HG03135 (cell line): ENCODE results near the gene OR2A2.
"Not testable (repeated sequence)": the region's sequence is repeated elsewhere in the genome, so short reads cannot be mapped to it uniquely, and the experiment has no call there.

Experiments
- ATAC-seq: cut with Tn5 transposase; IDR thresholded peaks from one replicate; pipeline ENCODE4 v1.9.1; 2021; ENCODE audit warnings: mild to moderate bottlenecking, moderate library complexity; ENCODE audit not compliant: unreplicated experiment

OR2A2 gene, protein sequence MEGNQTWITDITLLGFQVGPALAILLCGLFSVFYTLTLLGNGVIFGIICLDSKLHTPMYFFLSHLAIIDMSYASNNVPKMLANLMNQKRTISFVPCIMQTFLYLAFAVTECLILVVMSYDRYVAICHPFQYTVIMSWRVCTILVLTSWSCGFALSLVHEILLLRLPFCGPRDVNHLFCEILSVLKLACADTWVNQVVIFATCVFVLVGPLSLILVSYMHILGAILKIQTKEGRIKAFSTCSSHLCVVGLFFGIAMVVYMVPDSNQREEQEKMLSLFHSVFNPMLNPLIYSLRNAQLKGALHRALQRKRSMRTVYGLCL

DNA sequence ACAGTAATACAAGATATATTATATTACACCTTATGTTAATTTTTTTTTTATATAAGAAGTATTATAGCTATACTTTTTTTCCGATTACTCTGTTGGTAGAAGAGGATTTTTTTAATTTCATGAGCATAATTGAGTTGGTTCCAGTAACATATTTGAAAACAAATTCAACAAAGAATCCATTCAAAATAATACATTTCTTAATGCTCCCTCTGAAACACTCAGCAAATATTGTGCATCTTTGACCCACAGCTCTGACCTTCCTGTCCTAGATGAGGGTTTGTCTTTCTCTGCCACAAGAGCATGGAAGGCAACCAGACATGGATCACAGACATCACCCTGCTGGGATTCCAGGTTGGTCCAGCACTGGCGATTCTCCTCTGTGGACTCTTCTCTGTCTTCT, at the start of gene OR2A2:
Gene OR2A2, plus strand, starts transcription at position 301 of the 400 bp plus-strand sequence. Its CDS starts 0 bp downstream, at position 301.
- ATAC-seq: no peak

DNA sequence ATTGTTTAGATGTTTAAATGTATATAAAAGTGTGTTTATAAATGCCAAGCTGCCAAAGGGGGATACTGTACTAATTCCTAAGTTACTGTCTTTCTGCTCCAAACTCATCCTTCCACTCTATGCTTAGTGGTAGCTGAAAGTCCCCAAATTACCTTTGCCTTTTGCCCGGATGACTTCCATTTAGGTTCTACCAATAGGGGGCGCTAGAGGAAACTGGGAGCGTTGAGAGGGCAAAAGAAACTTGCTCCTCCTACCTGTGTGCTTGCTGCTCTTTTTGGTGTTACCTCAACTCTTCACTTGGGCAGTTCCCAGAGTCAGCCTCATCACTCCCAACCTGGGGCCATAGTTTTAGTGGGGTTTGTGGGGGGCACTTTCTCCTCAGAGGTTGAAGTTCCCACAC, 45.7 kb upstream of the OR2A2 start:
- ATAC-seq: no peak

DNA sequence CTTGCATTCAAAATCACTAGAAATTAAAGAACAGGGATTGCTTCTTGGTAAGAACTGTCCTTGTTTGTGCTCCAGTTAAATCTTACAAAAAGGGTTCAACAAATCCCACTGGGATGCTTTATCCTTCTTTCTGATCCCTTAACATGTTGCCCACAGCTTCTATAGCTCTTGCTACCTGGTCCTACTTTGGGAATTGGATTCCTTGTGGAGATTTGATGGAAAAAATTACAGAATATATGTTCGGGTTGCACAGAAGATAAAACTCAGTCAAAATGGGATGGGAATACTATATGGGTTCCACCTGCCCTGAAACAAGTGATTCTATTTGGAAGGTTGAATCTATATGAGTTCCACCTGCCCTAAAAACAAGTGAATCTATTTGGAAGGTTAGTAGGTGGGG, 39.9 kb upstream of the OR2A2 start, which contains the start of gene OR2A25:
Gene OR2A25, plus strand, starts transcription at position 301 of the 400 bp plus-strand sequence. CDS start 4,409 bp downstream, outside the sequence.
- ATAC-seq: no peak

DNA sequence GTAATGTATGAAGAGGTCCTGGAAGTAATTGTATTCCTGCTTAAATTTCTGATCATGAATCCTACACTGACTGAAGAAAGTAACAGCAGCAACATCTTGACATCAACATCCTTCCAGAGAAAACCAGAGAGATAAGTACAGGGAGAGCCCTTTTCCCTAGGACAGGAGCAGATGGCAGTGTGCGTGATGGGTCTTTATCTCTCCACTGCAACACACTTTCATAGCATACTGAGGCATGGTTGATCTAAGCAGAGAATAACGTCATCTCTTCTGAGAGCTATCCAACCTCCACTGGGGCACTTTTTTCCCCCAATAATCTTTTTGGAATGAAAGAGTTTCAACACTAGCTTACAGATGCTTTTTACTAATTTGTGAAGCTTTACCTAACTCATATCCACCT, 39.4 kb upstream of the OR2A2 start:
- ATAC-seq: no peak

DNA sequence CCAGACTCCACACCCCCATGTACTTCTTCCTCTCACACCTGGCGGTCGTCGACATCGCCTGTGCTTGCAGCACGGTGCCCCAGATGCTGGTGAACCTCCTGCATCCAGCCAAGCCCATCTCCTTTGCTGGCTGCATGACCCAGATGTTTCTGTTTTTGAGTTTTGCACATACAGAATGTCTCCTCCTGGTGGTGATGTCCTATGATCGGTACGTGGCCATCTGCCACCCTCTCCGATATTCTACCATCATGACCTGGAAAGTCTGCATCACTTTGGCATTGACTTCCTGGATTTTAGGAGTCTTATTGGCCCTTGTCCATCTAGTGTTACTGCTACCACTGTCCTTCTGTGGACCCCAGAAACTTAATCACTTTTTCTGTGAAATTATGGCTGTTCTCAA, 35.0 kb upstream of the OR2A2 start:
- no peak for ATAC-seq

DNA sequence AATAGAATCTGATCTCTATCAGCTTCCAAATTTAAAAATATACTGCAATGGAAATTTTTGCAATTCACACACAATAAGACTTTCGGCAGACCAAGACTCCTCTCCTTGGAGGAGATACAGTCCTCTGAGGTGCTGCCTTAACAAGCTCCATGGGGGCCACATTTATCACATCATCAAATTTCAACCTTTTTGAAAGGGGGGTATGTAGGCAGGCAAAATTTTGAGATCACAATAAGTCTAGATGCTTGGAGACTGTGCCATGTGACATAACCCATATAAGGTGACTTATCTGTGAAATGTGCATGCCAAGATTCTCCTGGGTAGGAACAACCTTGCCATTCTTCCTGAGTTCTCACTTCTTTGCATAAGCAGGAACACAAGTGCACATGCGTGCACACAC, 23.4 kb upstream of the OR2A2 start, which contains the start of gene OR2A12:
Gene OR2A12, plus strand, starts transcription at position 301 of the 400 bp plus-strand sequence. CDS start 8,830 bp downstream, outside the sequence.
- no peak for ATAC-seq

DNA sequence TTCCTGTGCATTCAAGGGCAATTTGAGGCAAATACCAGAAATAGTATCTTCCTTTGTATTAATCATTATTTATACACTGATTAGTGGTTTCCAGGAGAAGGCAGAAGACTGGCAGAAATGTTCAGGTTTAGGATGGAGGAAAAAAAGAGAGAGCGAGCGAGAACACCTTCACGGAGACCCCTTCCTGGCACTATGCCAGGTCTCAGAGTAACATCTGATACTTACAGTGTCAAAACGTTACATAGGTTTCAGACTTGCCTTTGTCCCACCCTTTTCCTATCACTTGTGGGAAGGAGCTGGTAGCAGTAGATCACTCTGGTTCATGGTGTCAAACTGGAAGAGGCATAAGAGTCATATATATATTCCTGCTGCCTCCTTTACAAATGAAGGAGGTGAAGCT, 22.7 kb upstream of the OR2A2 start:
- no peak for ATAC-seq

DNA sequence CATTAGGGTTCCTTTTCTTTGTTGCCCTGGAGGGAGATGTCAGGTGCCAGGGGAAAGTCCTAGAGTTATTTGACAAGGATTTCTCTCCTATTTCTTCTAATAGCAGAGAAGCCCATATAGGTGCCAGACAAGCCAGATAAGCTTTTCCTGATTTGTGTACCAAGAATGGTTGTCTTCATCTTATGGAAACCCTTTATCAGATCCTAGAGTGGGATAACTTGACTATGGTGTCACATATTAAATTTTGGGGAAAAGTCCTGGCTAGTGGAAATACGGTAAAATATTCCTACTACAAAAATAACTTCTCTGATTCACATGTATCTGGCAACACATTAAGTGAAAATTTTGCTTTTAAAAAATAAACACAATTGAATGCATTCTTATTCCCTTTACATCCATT, 22.2 kb upstream of the OR2A2 start:
- ATAC-seq: no peak

DNA sequence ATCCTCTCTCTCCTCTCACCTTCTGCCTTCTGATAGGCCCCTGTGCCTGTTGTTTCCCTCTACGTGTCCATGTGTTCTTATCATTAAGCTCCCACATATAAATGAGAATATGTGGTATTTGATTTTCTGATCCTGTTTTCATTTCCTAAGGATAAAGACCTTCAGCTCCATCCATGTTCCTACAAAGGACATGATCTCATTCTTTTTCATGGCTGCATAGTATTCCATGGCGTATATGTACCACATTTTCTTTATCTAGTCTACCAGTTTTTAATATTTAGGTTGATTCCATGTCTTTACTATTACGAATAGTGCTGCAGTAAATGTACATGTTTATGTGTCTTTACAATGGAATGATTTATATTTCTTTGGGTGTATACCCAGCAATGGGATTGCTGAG, 18.7 kb upstream of the OR2A2 start:
- ATAC-seq: no peak

DNA sequence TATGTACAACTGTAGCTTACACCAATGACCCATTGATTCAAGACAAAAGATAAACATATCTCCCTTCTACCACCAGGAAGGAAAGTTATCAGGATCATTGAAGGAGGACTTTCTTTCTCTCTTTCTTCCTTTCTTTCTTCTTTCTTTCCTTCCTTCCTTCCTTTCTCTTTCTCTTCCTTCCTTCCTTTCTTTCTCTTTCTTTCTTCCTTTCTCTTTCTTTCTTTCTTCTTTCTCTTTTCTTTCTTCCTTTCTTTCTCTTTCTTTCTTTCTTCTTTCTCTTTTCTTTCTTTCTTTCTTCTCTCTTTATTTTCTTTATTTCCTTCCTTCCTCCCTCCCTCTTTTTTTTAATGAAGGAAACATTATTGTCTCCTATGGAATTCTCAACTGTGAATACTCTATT, 10.6 kb upstream of the OR2A2 start:
- ATAC-seq: no peak

DNA sequence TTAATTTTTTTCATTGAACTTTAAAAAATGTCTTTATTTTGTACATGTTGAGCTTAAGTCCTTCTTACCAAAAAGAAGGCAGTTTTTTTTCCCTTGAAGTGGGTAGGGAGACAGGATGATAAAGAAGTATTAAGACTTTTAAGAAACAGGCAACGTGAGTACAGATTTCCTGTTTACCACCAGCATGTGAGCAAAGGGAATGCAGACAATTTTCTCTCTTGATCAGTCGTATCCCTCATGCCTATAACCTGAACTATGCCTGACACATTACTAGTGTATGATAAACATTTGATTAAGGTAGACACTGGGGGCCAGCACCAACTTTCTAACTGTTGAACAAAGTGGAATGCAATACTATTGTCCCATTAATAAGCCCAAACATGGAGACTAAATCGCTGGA, 8.8 kb upstream of the OR2A2 start:
- ATAC-seq: no peak

DNA sequence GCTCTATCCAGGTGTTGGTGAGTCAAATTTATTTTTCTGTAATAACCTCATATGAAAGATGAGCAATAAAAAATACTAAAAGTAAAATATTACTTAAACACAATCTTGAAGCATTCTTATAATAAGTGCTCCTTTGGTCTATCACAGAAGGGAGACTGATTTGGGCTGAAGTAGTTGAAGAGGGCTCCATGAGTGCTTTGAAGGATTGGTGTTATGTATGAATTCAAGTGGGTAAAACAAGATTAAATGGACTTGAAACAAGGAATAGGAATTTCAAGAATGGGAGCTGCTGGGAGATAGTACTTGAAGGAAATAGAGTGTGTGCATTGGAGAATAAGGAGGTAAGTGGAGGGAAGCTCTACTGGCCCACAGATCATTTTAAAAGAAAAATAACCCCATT, 7.3 kb upstream of the OR2A2 start:
- ATAC-seq: no peak

DNA sequence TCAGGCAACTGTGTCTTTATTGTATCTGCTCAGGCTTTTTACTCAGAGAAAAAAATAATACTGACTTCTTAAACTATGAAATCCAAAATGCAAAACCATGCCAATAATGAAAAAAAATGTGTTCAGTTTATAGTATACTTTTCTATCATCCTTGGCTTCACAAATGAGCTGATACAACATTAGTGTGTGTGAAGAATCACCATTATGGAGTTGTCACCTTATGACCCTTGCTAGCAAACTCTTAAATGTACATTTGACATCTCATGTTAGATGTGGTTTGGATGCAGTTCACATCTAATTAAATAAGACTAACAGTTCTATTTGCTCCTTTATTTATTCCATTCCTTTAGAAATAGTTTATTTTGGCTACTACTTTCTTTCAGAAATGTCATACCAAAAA, 4.2 kb upstream of the OR2A2 start:
- no peak for ATAC-seq

DNA sequence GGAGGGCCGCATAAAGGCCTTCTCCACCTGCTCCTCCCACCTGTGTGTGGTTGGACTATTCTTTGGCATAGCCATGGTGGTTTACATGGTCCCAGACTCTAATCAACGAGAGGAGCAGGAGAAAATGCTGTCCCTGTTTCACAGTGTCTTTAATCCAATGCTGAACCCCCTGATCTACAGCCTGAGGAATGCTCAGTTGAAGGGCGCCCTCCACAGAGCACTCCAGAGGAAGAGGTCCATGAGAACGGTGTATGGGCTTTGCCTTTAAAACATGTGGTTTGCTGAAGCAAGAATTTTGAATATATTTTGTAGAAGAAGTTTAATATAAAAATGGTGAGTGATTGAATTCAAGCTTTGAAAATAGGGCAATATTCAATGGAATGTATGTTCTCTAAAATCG, 889 bp downstream of the OR2A2 start:
- no peak for ATAC-seq

DNA sequence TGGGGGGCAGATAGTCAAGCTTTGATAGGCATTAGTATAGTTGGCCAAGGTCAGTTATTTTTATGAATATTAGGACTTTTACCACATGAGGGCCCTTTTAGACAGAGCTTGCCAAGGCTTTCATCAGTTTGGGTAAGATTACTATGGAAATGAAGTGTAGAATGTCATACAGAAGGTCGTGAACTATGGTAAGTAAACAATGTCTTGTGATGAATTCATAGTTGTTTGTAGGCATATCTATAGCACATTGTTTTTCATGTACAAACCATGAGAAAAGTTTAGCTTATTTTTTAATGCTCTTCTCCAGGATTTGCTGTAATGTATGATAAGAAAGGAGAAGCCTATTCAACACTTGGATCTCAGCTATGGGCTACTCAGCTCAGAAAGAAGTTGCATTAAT, 4.3 kb downstream of the OR2A2 start:
- ATAC-seq: no peak

DNA sequence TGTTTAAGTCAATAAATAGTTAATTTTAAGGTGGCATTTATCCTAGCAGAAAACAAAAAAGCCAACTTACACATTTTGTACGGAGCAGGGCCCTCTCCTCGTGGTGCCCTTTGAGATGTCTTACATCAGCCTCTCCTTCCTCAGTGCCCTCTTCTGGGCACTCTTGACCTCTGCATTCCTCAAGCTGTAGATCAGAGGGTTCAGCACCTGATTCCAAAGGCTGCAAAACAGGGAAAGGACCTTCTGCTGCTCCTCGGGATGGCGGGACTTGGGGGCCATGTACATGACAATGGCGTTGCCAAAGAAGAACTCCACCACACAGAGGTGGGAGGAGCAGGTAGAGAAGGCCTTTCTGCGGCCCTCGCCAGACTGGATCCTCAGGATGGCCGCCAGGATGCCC, 9.0 kb downstream of the OR2A2 start:
- ATAC-seq: no peak

DNA sequence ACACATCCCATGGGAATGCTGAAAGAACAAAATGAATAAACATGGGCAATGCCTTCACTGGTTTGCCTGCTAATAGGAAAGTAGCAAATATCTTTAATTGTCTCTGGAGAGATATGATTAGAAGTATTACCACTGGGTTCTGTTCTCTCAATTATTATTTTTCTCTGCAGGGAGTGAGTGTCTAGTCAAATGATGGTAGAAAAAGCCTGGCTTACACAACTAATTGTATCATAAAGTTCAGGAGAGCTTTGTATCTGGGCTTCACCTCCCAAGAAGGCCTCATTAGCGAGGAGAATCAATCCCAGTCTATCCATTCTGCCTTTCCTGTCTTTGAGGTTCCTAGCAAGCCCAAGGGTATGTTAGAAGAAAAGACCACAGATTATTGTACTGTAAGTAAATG, 13.5 kb downstream of the OR2A2 start, which contains the start of gene OR2A14:
Gene OR2A14, plus strand, starts transcription at position 301 of the 400 bp plus-strand sequence. CDS start 5,937 bp downstream, outside the sequence.
- no peak for ATAC-seq

DNA sequence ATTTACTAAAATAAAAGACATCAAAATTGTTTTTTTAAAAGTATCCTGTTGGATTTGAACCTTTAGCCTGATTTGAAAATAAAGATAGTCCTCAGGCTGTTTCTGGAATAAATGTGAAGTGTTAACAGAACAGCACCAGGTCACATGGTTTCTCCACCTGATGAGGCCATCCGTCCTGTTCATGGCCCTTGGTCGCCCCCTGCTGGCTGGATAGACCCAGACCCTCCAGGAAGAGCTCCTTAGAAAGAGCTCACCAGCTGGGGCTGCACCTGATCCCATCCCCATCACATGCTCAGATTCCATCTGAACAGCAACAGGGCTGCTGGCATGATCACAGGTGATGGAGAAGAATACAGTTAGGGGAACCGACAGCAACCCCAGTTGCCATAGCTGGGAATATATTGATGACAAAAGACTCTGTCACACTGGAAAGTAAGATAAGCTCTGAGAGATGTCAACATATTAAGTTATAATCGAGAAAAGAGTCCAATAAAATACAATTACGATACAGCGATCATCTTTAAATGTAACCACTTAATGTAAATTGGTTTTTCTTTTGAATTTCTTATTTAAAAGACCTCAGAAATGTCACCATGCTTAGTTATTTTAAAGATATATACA, 18.4 kb downstream of the OR2A2 start:
- ATAC-seq: peak; percentile 100

DNA sequence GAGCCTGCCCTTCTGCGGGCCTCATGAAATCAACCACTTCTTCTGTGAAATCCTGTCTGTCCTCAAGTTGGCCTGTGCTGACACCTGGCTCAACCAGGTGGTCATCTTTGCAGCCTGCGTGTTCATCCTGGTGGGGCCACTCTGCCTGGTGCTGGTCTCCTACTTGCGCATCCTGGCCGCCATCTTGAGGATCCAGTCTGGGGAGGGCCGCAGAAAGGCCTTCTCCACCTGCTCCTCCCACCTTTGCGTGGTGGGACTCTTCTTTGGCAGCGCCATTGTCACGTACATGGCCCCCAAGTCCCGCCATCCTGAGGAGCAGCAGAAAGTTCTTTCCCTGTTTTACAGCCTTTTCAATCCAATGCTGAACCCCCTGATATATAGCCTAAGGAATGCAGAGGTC, 20.2 kb downstream of the OR2A2 start:
- not testable (repeated sequence) for ATAC-seq

DNA sequence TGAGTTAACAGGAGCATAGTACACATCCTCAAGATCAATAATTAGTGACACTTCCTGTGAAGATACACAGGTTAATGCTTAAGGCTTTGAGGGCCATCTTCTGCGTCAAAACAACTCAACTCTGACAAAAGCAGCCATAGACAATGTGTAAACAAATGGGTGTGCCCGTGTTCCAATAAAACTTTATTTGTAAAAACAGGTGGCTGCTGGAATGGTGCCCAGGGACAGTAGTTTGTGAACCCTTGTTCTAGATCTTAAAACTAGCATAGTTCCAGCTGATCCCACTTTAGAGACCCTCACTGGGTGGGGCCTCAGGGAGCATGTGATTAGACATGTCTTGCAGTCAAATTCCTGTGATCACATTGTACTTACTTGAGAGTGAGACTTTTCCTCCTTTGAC, 21.3 kb downstream of the OR2A2 start:
- no peak for ATAC-seq

DNA sequence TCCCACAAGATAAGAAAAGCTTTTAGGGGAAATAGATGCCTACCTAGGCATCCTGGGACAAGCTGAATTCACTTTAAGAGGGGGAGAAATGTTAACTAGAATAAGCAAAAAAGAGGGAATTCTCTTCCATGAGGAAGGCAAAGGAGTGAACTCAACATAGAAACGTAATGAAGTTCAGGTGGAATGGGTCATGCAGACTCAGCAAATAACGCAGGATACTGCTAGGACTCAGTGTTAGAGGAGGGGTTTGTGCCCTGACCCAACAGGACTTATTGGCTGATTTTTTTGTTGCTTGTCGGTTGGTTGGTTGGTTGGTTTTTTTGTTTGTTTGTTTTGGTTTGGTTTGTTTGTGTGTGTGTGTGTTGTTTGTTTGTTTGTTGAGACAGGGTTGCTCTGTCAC, 22.9 kb downstream of the OR2A2 start:
- no peak for ATAC-seq

DNA sequence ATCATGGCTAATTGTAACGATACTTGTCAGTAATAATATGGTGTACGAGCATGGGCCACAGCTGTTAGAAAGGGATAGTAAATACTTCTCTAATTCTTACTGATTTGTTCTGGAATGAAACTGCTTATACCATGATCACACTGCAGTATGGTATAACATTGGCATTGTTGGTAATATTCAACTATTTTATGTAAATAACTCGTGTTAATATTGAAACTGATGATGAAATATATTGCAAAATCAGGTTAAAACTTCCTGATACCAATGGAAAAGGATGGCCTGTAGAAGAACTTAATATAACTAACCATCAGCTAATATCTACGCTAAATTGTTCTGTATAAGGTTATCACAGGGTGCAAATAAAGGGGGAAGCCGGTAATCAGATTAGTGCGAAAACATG, 23.9 kb downstream of the OR2A2 start:
- ATAC-seq: no peak
